ENCODE measurements around the gene P2RX6. TPM values are rescaled to one million over a fixed set of nuclear protein-coding genes. Genes with fewer than 3 reads are reported as not detected.

P2RX6 gene
- total RNA-seq, 2 experiments from 2014 or later = 0.14 to 0.69 TPM

- Mint-ChIP-seq H3K9me3 (no peaks in the 10 kb centered on the region), H3K27ac (no peak overlapping the region), H3K27me3 (no peaks in the 10 kb centered on the region), H3K4me1 (ENCODE audit: low read depth) (peaks cover 5% of the 10 kb centered on the region), H3K4me3 (no peak overlapping the region), H3K36me3 (ENCODE audit: low read depth) (peaks cover 23% of the 10 kb centered on the region)
- Histone ChIP-seq H3K27ac (ENCODE audit: low read depth in 1 of 2, low read length in 2 of 2) (no peak overlapping the region), H3K36me3 (ENCODE audit: insufficient read depth, low read length) (peaks cover 66% of the 10 kb centered on the region), H3K4me3 (ENCODE audit: low read length) (no peak overlapping the region), H3K9me3 (ENCODE audit: control insufficient read depth in 1 of 2, insufficient read depth in 1 of 2, low read length in 2 of 2) (no peaks in the 10 kb centered on the region), H3K4me1 (ENCODE audit: insufficient read depth, low read length) (peaks cover 18% of the 10 kb centered on the region), H3K27me3 (ENCODE audit: control insufficient read depth in 1 of 2, insufficient read depth in 2 of 2, low read length in 2 of 2) (no peaks in the 10 kb centered on the region)
- intact Hi-C loops (cut with DNase I, micrococcal nuclease) = loop anchor here in 1 of 2 experiments (5.0 kb wide), 1 partner anchor 49 kb away; no protein-coding TSS in a partner anchor
- DNase-seq (no peak), ATAC-seq (ENCODE audit: poor library complexity) (no peak)
- ChIA-PET CTCF (no interaction called here), POLR2A (no interaction called here)
- TF ChIP-seq CTCF (IDR thresholded peaks at IDR 0.05) = no peak
Measured at GRCh38 chr22:20993304-20994127, 21.4 kb upstream of the P2RX6 start.

GRCh38 chr22:20994128-20994901 is 20.6 kb upstream of the P2RX6 start:
- Histone ChIP-seq H3K4me3 (ENCODE audit: low read length) (no peak overlapping the region), H3K27me3 (ENCODE audit: control insufficient read depth in 1 of 2, insufficient read depth in 2 of 2, low read length in 2 of 2) (no peaks in the 10 kb centered on the region), H3K9me3 (ENCODE audit: control insufficient read depth in 1 of 2, insufficient read depth in 1 of 2, low read length in 2 of 2) (no peaks in the 10 kb centered on the region), H3K27ac (ENCODE audit: low read depth in 1 of 2, low read length in 2 of 2) (no peak overlapping the region), H3K36me3 (ENCODE audit: insufficient read depth, low read length) (peaks cover 72% of the 10 kb centered on the region), H3K4me1 (ENCODE audit: insufficient read depth, low read length) (peaks cover 19% of the 10 kb centered on the region)
- ATAC-seq (ENCODE audit: poor library complexity) = no peak
- H3K4me1 Mint-ChIP-seq (ENCODE audit: low read depth) = peaks cover 7% of the 10 kb centered on the region
- H3K9me3 Mint-ChIP-seq = no peaks in the 10 kb centered on the region
- ChIA-PET POLR2A (no interaction called here), CTCF (no interaction called here)
- intact Hi-C loops (cut with DNase I, micrococcal nuclease) = loop anchor here in 1 of 2 experiments (5.0 kb wide), 1 partner anchor 48 kb away; no protein-coding TSS in a partner anchor
- H3K36me3 Mint-ChIP-seq (ENCODE audit: low read depth) = peaks cover 30% of the 10 kb centered on the region
- TF ChIP-seq CTCF (IDR thresholded peaks at IDR 0.05) = no peak
- no peak overlapping the region for H3K27ac Mint-ChIP-seq
- no peak overlapping the region for H3K4me3 Mint-ChIP-seq
- DNase-seq = peak in 1 of 14 experiments; percentile 14
- H3K27me3 Mint-ChIP-seq = no peaks in the 10 kb centered on the region

- POLR2A ChIA-PET = no interaction called here
- no peak overlapping the region for H3K4me3 Mint-ChIP-seq
- no peak for TF ChIP-seq CTCF (IDR thresholded peaks at IDR 0.05)
- no peaks in the 10 kb centered on the region for H3K27me3 Mint-ChIP-seq
- no peaks in the 10 kb centered on the region for H3K27me3 ChIP-seq (ENCODE audit: control insufficient read depth in 1 of 2, insufficient read depth in 2 of 2, low read length in 2 of 2)
- intact Hi-C loops (cut with DNase I, micrococcal nuclease) = loop anchor here in 1 of 2 experiments (5.0 kb wide), 1 partner anchor 47 kb away; no protein-coding TSS in a partner anchor
- peaks cover 7% of the 10 kb centered on the region for H3K4me1 Mint-ChIP-seq (ENCODE audit: low read depth)
- H3K4me3 ChIP-seq (ENCODE audit: low read length) = no peak overlapping the region
- H3K36me3 Mint-ChIP-seq (ENCODE audit: low read depth) = peaks cover 30% of the 10 kb centered on the region
- no peaks in the 10 kb centered on the region for H3K9me3 Mint-ChIP-seq
- H3K9me3 ChIP-seq (ENCODE audit: control insufficient read depth in 1 of 2, insufficient read depth in 1 of 2, low read length in 2 of 2) = no peaks in the 10 kb centered on the region
- peaks cover 77% of the 10 kb centered on the region for H3K36me3 ChIP-seq (ENCODE audit: insufficient read depth, low read length)
- H3K4me1 ChIP-seq (ENCODE audit: insufficient read depth, low read length) = peaks cover 19% of the 10 kb centered on the region
- no peak overlapping the region for H3K27ac ChIP-seq (ENCODE audit: low read depth in 1 of 2, low read length in 2 of 2)
- no peak overlapping the region for H3K27ac Mint-ChIP-seq
- CTCF ChIA-PET = no interaction called here
- no peak for DNase-seq
- no peak for ATAC-seq (ENCODE audit: poor library complexity)
Measured at GRCh38 chr22:20994902-20995241, 20.1 kb upstream of the P2RX6 start.
